HepG2 (cell line): Measurements from ENCODE around the gene NUP85. TPM values are rescaled to one million over a fixed set of nuclear protein-coding genes. Genes with fewer than 3 reads are reported as not detected.
A peak's percentile ranks its signal among the peaks of the same experiment; 100 is the strongest.

Experiments used
- FOXM1 ChIP-seq: sonication (generic); formaldehyde crosslinking; IDR thresholded peaks from 2 replicates; pipeline ENCODE4 v1.5.0; 2020; ENCODE audit warnings: missing genetic modification reagents
- HOXA3 ChIP-seq: sonication (generic); formaldehyde crosslinking; IDR thresholded peaks from 2 replicates; pipeline ENCODE4 v1.5.0; 2020; ENCODE audit warnings: missing genetic modification reagents
- PLRG1 ChIP-seq: fragments of 450-650 bp; conservative IDR thresholded peaks from 2 replicates; pipeline ENCODE4 v1.6.1; 2016
- TAF1 ChIP-seq: sonication (generic); formaldehyde crosslinking; IDR thresholded peaks from 2 replicates; pipeline ENCODE4 v1.4.0; 2020; ENCODE audit warnings: missing genetic modification reagents
- TCF7 ChIP-seq: sonication (generic); IDR thresholded peaks from 2 replicates; pipeline ENCODE4 v1.6.1; 2016; ENCODE audit warnings: antibody characterized with exemption, low read depth
- TFE3 ChIP-seq: IDR thresholded peaks from 2 replicates; pipeline ENCODE4 v1.6.1; 2016
- ZHX2 ChIP-seq, 2 experiments: sonication (generic) in 1 of 2; formaldehyde crosslinking in 1 of 2; IDR thresholded peaks; 2 replicates each; pipeline versions ENCODE4 v1.6.1 to v1.9.0; 2014 to 2022; ENCODE audit warnings: antibody characterized with exemption in 1 of 2, borderline replicate concordance in 1 of 2, inconsistent platforms in 1 of 2, low read depth in 1 of 2, missing genetic modification reagents in 1 of 2
- ZNF143 ChIP-seq: sonication (generic); formaldehyde crosslinking; IDR thresholded peaks from 2 replicates; pipeline ENCODE4 v1.4.0; 2020; ENCODE audit warnings: missing genetic modification reagents
- ZNF329 ChIP-seq: sonication (generic); formaldehyde crosslinking; IDR thresholded peaks from 2 replicates; pipeline ENCODE4 v1.9.0; 2021; ENCODE audit warnings: low read depth, mild to moderate bottlenecking, missing genetic modification reagents
- ZNF510 ChIP-seq: sonication (generic); formaldehyde crosslinking; IDR thresholded peaks from 2 replicates; pipeline ENCODE4 v1.4.0; 2020; ENCODE audit warnings: low read depth, mild to moderate bottlenecking, missing genetic modification reagents
- polyA plus RNA-seq, 8 experiments: library from polyadenylated mRNA; depleted of rRNA in 3 of 8; stranded (reverse) in 7 of 8; unstranded in 1 of 8; fragments of >200 nt; fragmentation: Illumina TruSeq in 4 of 8; extraction: Trizol in 4 of 8; gene quantifications; 2 replicates each; pipeline versions ENCODE4 v1.2.1 to v1.2.3, GENCODE V29; 2011 to 2016; ENCODE audit warnings: low read depth in 4 of 8, missing spikeins in 1 of 8, mixed read lengths in 1 of 8; ENCODE audit not compliant: insufficient read depth in 1 of 8
- total RNA-seq, 5 experiments: library from RNA; depleted of rRNA; stranded (reverse); fragments of >200 nt; fragmentation: Illumina TruSeq; extraction: Trizol; gene quantifications; 2 replicates each; pipeline ENCODE4 v1.2.3, GENCODE V29; 2016; ENCODE audit warnings: low read depth in 1 of 5
- TF ChIP-seq, protein P1 (sequence below): sonication (generic); formaldehyde crosslinking; IDR thresholded peaks from 2 replicates; pipeline ENCODE4 v1.4.0; 2020; ENCODE audit warnings: missing genetic modification reagents
- TF ChIP-seq, protein P2 (sequence below): sonication (generic); formaldehyde crosslinking; conservative IDR thresholded peaks from 2 replicates; pipeline ENCODE4 v1.5.0; 2020; ENCODE audit warnings: missing genetic modification reagents
- TF ChIP-seq, protein P3 (sequence below): conservative IDR thresholded peaks from 2 replicates; pipeline ENCODE4 v1.6.1; 2018; ENCODE audit warnings: missing genetic modification reagents
- TF ChIP-seq, protein P4 (sequence below): sonication (generic); formaldehyde crosslinking; IDR thresholded peaks from 2 replicates; pipeline ENCODE4 v1.4.0; 2020; ENCODE audit warnings: missing genetic modification reagents, mild to moderate bottlenecking, borderline replicate concordance

NUP85 gene
- total and polyA plus RNA-seq, 2 of the 13 experiments (the other 11 are each of a cell fraction or from before 2014, with no cell fraction given), result 89.1 to 124 TPM

GRCh38 chr17:75182569-75183436 lies 22.7 kb upstream of the NUP85 start, which contains the start of gene SUMO2 (continued):
- no peak for TF ChIP-seq ZNF143
- TF ChIP-seq, protein P1, sequence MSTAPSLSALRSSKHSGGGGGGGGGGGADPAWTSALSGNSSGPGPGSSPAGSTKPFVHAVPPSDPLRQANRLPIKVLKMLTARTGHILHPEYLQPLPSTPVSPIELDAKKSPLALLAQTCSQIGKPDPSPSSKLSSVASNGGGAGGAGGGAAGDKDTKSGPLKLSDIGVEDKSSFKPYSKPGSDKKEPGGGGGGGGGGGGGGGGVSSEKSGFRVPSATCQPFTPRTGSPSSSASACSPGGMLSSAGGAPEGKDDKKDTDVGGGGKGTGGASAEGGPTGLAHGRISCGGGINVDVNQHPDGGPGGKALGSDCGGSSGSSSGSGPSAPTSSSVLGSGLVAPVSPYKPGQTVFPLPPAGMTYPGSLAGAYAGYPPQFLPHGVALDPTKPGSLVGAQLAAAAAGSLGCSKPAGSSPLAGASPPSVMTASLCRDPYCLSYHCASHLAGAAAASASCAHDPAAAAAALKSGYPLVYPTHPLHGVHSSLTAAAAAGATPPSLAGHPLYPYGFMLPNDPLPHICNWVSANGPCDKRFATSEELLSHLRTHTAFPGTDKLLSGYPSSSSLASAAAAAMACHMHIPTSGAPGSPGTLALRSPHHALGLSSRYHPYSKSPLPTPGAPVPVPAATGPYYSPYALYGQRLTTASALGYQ (CRISPR knock-in tag), result peak; percentile 59; the same call in 1 of the 2 replicates
- TF ChIP-seq, protein P2, sequence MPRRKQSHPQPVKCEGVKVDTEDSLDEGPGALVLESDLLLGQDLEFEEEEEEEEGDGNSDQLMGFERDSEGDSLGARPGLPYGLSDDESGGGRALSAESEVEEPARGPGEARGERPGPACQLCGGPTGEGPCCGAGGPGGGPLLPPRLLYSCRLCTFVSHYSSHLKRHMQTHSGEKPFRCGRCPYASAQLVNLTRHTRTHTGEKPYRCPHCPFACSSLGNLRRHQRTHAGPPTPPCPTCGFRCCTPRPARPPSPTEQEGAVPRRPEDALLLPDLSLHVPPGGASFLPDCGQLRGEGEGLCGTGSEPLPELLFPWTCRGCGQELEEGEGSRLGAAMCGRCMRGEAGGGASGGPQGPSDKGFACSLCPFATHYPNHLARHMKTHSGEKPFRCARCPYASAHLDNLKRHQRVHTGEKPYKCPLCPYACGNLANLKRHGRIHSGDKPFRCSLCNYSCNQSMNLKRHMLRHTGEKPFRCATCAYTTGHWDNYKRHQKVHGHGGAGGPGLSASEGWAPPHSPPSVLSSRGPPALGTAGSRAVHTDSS (CRISPR knock-in tag), result no peak
- peak; percentile 82 for TF ChIP-seq HOXA3
- TF ChIP-seq FOXM1, result no peak
- TF ChIP-seq, protein P3, sequence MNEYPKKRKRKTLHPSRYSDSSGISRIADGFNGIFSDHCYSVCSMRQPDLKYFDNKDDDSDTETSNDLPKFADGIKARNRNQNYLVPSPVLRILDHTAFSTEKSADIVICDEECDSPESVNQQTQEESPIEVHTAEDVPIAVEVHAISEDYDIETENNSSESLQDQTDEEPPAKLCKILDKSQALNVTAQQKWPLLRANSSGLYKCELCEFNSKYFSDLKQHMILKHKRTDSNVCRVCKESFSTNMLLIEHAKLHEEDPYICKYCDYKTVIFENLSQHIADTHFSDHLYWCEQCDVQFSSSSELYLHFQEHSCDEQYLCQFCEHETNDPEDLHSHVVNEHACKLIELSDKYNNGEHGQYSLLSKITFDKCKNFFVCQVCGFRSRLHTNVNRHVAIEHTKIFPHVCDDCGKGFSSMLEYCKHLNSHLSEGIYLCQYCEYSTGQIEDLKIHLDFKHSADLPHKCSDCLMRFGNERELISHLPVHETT (CRISPR knock-in tag), result peak; percentile 70
- TF ChIP-seq, protein P4, sequence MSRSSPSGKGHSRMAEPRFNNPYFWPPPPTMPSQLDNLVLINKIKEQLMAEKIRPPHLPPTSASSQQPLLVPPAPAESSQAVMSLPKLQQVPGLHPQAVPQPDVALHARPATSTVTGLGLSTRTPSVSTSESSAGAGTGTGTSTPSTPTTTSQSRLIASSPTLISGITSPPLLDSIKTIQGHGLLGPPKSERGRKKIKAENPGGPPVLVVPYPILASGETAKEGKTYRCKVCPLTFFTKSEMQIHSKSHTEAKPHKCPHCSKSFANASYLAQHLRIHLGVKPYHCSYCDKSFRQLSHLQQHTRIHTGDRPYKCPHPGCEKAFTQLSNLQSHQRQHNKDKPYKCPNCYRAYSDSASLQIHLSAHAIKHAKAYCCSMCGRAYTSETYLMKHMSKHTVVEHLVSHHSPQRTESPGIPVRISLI (CRISPR knock-in tag), result no peak
- no peak for TF ChIP-seq ZHX2 (IDR thresholded peaks at IDR 0.05; ENCODE audit: low read depth)
- TF ChIP-seq ZHX2 (CRISPR knock-in tag; IDR thresholded peaks at IDR 0.05; ENCODE audit: borderline replicate concordance), result 0 out of 2 replicates have a peak, but pooled peaks have one; percentile 37
- peak; percentile 71; the same call in 1 of the 2 replicates for TF ChIP-seq ZNF329 (CRISPR knock-in tag)
- TF ChIP-seq TAF1 (CRISPR knock-in tag), result peak; percentile 96
- no peak for TF ChIP-seq TCF7
- no peak for TF ChIP-seq PLRG1
- TF ChIP-seq ZNF510 (CRISPR knock-in tag), result no peak
- no peak for TF ChIP-seq TFE3
